NCI-H187 (cell line): ENCODE results near the gene SCN2B.
"Not testable (repeated sequence)": the region's sequence is repeated elsewhere in the genome, so short reads cannot be mapped to it uniquely, and the experiment has no call there.

Source experiments
- DNase-seq, 2 experiments: peaks; one replicate each; lab custom pipeline; 2025; lab: John Stamatoyannopoulos, UW

SCN2B gene

GRCh38 chr11:118206391-118207031 lies 30.1 kb upstream of the SCN2B start:
- no peak for DNase-seq

- DNase-seq, result no peak
These were observed 29.4 kb upstream of the SCN2B start for GRCh38 chr11:118205606-118206378.

GRCh38 chr11:118202599-118203422 lies 26.4 kb upstream of the SCN2B start:
- no peak for DNase-seq

- no peak for DNase-seq
These were observed 25.5 kb upstream of the SCN2B start for GRCh38 chr11:118201966-118202365.

GRCh38 chr11:118200901-118201680 lies 24.7 kb upstream of the SCN2B start:
- DNase-seq, result no peak

- no peak for DNase-seq
These were observed 24.1 kb upstream of the SCN2B start for GRCh38 chr11:118200497-118200896.

- DNase-seq, result no peak
These were observed 22.7 kb upstream of the SCN2B start for GRCh38 chr11:118199135-118199534.

GRCh38 chr11:118198370-118198769 lies 21.9 kb upstream of the SCN2B start:
- no peak for DNase-seq

- DNase-seq, result no peak
These were observed 18.6 kb upstream of the SCN2B start for GRCh38 chr11:118194835-118195627.

GRCh38 chr11:118193910-118194566 lies 17.6 kb upstream of the SCN2B start:
- no peak for DNase-seq

GRCh38 chr11:118192817-118193216 lies 16.4 kb upstream of the SCN2B start:
- not testable (repeated sequence) for DNase-seq

- not testable (repeated sequence) for DNase-seq
These were observed 14.6 kb upstream of the SCN2B start for GRCh38 chr11:118190942-118191506.

- no peak for DNase-seq
These were observed 10.1 kb upstream of the SCN2B start for GRCh38 chr11:118186346-118187107.

GRCh38 chr11:118184784-118185579 lies 8.5 kb upstream of the SCN2B start:
- no peak for DNase-seq

GRCh38 chr11:118183691-118184090 lies 7.3 kb upstream of the SCN2B start:
- DNase-seq, result not testable (repeated sequence)

- DNase-seq, result no peak
These were observed 3.9 kb upstream of the SCN2B start for GRCh38 chr11:118180300-118180703.

GRCh38 chr11:118176778-118177134 lies 317 bp upstream of the SCN2B start:
- DNase-seq, result no peak
